ENCODE results near the gene TMBIM4. TPM values are rescaled to one million over a fixed set of nuclear protein-coding genes. Genes with fewer than 3 reads are reported as not detected.
A peak's percentile ranks its signal among the peaks of the same experiment; 100 is the strongest.

TMBIM4 gene
- total RNA-seq, 3 donors from 2014 or later, result 117 to 178 (median 157) TPM

DNA sequence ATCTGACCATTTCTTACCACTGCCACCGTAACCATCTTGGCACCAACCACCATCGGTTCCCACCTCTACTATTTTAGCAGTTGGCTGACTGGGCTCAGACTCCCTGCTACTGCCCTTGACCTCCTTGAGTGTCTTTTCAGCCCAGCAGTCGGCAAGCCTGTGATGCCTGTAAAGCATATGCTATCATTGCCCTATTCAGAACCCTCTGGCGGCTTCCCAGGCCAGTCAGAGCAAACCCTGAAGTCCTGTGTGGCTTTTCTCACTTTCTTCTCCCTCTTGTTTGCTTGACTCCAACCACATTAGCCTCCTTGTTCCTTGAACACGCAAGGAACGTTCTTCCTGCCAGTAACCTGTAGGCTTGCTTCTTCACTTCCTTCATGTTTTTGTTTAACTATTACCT, 25.4 kb upstream of the TMBIM4 start:
- no peak for ATAC-seq
- TF ChIP-seq, protein P1, sequence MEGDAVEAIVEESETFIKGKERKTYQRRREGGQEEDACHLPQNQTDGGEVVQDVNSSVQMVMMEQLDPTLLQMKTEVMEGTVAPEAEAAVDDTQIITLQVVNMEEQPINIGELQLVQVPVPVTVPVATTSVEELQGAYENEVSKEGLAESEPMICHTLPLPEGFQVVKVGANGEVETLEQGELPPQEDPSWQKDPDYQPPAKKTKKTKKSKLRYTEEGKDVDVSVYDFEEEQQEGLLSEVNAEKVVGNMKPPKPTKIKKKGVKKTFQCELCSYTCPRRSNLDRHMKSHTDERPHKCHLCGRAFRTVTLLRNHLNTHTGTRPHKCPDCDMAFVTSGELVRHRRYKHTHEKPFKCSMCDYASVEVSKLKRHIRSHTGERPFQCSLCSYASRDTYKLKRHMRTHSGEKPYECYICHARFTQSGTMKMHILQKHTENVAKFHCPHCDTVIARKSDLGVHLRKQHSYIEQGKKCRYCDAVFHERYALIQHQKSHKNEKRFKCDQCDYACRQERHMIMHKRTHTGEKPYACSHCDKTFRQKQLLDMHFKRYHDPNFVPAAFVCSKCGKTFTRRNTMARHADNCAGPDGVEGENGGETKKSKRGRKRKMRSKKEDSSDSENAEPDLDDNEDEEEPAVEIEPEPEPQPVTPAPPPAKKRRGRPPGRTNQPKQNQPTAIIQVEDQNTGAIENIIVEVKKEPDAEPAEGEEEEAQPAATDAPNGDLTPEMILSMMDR (IDR thresholded peaks at IDR 0.05), result no peak
- DNase-seq, result no peak
- no peaks in the 10 kb centered on the region for H3K9me3 ChIP-seq
- no peaks in the 10 kb centered on the region for H3K36me3 ChIP-seq (ENCODE audit: low read depth)
- H3K4me3 ChIP-seq, result no peak overlapping the region
- no peaks in the 10 kb centered on the region for H3K4me1 ChIP-seq (ENCODE audit: low read depth)
- intact Hi-C loops (cut with DNase I, micrococcal nuclease), result no loop called here

DNA sequence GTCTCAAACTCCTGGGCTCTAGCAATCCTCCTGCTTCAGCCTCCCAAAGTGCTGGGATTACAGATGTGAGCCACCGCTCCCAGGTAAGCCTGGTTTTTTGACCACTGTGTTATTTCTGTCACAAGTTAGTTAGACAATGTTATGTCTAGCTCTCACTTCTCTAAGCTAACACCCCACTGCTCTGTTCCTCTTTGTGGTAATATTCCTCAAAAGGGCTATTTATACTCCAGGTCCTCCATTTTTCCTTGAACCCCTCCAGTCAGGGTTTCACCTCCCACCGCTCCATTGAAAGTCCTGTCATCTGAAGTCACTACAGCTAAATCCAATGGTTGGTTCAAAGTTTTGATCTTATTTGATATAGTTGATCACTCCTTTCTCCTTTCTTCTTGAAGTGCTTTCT, 24.3 kb upstream of the TMBIM4 start:
- ATAC-seq (no peak), DNase-seq (no peak)
- H3K4me1 ChIP-seq (ENCODE audit: low read depth), result no peaks in the 10 kb centered on the region
- H3K9me3 ChIP-seq, result no peaks in the 10 kb centered on the region
- no peak overlapping the region for H3K4me3 ChIP-seq
- H3K36me3 ChIP-seq (ENCODE audit: low read depth), result no peaks in the 10 kb centered on the region
- intact Hi-C loops (cut with DNase I, micrococcal nuclease), result no loop called here
- TF ChIP-seq, protein P1 (IDR thresholded peaks at IDR 0.05), result no peak

DNA sequence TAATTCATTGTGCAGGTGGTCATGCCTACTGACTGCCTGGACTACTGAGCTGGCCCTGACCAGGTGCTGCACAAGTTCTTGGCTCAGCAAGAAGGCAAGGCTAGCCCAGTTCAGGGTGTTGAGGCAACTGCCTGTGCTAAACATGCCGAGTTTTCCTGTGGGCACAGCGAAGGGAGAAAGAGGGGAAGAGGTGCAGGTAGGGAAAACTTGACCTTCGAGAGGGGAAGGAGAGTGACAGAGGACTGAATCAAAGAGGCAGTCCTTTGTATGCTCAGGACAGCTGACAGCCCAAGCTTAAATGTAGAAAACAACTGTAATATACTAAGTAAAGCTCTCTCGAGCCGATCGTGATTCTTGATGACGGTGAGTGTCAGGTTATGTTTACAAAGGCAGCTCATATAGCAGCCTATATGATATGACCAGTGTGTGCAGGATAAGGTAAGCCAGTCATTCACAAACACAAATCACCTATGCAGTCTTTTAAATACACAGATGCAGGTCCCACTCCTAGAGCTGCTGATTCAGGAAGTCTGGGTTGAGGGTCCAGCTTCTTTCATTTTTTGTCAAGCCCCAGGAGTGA, 21.8 kb upstream of the TMBIM4 start:
- H3K9me3 ChIP-seq, result no peaks in the 10 kb centered on the region
- H3K4me1 ChIP-seq (ENCODE audit: low read depth), result no peaks in the 10 kb centered on the region
- TF ChIP-seq, protein P1 (IDR thresholded peaks at IDR 0.05), result no peak
- H3K36me3 ChIP-seq (ENCODE audit: low read depth), result no peaks in the 10 kb centered on the region
- intact Hi-C loops (cut with DNase I, micrococcal nuclease), result no loop called here
- ATAC-seq (peak; percentile 20), DNase-seq (no peak)
- H3K4me3 ChIP-seq, result no peak overlapping the region

DNA sequence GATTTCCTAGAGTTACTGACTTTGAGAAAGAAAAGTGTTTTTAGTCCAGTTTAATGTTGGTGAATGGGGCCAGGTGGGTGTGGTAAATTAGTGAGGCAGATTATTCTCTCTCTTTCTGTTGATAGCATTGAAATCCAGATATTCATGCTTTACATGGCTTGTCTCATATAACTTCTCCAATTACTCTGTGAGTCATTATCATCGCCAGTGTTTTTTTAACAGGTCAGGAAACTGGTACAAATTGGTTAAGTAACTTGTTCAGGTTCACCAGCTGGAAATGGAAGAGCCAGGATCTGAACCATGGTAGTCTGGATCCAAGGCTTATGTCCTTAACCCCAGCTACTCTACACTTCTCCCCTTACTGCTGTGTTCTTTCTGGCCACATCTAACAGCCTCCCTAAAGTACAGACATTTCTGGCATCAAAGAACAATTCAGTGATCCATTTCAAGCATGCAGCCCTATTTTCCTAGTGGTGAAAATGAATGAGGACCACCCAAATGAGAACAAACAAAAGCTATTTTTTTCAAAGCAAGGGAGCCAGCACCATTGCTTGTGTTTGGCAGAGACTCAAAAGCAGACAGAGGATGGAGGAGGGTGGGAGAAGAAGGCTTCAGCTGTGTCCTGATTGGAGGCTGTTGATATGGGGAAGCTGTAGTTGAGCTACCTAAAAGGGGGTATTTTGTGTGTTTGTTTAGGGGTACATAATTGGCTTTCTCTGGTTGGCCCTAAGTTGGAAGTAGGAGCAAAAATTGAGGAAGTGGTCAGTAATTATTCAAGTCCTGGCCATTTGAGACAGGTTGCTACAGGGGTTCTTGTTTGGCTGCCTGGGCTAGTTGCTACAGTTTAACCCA, 20.9 kb upstream of the TMBIM4 start:
- H3K4me3 ChIP-seq, result no peak overlapping the region
- no peaks in the 10 kb centered on the region for H3K36me3 ChIP-seq (ENCODE audit: low read depth)
- intact Hi-C loops (cut with DNase I, micrococcal nuclease), result no loop called here
- no peaks in the 10 kb centered on the region for H3K9me3 ChIP-seq
- no peaks in the 10 kb centered on the region for H3K4me1 ChIP-seq (ENCODE audit: low read depth)
- no peak for DNase-seq
- no peak for ATAC-seq
- TF ChIP-seq, protein P1 (IDR thresholded peaks at IDR 0.05), result no peak

DNA sequence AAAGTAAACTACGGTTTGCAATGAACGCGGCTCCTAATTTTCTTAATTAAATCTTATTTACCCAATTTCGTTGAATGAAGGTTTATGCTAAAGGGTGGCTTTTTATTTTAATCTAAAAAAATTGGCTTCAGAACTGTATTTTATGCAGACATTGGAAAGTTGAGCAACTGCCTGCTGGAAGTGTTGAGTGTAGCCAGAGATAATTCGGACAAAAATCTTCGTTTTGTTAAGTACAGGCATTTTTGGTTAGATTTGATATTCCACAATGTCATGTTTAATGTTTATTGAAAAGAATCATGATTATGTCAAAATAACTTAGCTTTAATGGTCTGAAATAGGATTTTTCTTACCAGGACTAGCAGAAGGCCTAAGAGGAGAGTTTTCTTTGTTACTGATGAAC, 20.1 kb upstream of the TMBIM4 start:
- no peaks in the 10 kb centered on the region for H3K36me3 ChIP-seq (ENCODE audit: low read depth)
- no peaks in the 10 kb centered on the region for H3K4me1 ChIP-seq (ENCODE audit: low read depth)
- no peak for DNase-seq
- intact Hi-C loops (cut with DNase I, micrococcal nuclease), result no loop called here
- TF ChIP-seq, protein P1 (IDR thresholded peaks at IDR 0.05), result no peak
- no peak overlapping the region for H3K4me3 ChIP-seq
- ATAC-seq, result no peak
- no peaks in the 10 kb centered on the region for H3K9me3 ChIP-seq

Measured in mucosa of descending colon (tissue), 3 donors.